ENCODE measurements around the gene TSPAN10.

The TSPAN10 gene

GRCh38 chr17:81690549-81690948, 53.6 kb downstream of the TSPAN10 start:
- no peak for DNase-seq

- DNase-seq = no peak
These were observed 54.2 kb downstream of the TSPAN10 start for GRCh38 chr17:81691196-81691595.

- DNase-seq = no peak
These were observed 54.6 kb downstream of the TSPAN10 start for GRCh38 chr17:81691608-81692007.

GRCh38 chr17:81693509-81694210, 56.7 kb downstream of the TSPAN10 start:
- no peak for DNase-seq

GRCh38 chr17:81694810-81695209, 57.8 kb downstream of the TSPAN10 start:
- DNase-seq = no peak

GRCh38 chr17:81695211-81695610, 58.2 kb downstream of the TSPAN10 start:
- DNase-seq = no peak

- no peak for DNase-seq
These were observed 58.8 kb downstream of the TSPAN10 start for GRCh38 chr17:81695801-81696200.

- DNase-seq = no peak
These were observed 59.4 kb downstream of the TSPAN10 start for GRCh38 chr17:81696218-81696941.

GRCh38 chr17:81697261-81698044, 60.5 kb downstream of the TSPAN10 start:
- no peak for DNase-seq
